Suprapubic skin (tissue), 4 donors: ENCODE data around the gene B3GALNT1.

ENCODE experiments used
- CTCF ChIP-seq, 2 donors: fragments of 200-600 bp in 1 of 2; fragments of 450-650 bp in 1 of 2; sonication (generic) in 1 of 2; IDR thresholded peaks; one replicate each; pipeline ENCODE4 v1.5.1; 2016 to 2019; ENCODE audit warnings: antibody characterized with exemption in 2 of 2, mild to moderate bottlenecking in 1 of 2, moderate library complexity in 1 of 2
- EP300 ChIP-seq: sonication (generic); formaldehyde crosslinking; IDR thresholded peaks from one replicate; pipeline ENCODE4 v1.6.1; 2017; ENCODE audit warnings: antibody characterized with exemption
- POLR2A ChIP-seq, 2 donors: fragments of 450-650 bp; IDR thresholded peaks; one replicate each; pipeline ENCODE4 v1.6.1; 2017; ENCODE audit warnings: antibody characterized with exemption in 2 of 2, mild to moderate bottlenecking in 2 of 2, moderate library complexity in 2 of 2
- POLR2AphosphoS5 ChIP-seq, 3 donors: sonication (generic); formaldehyde crosslinking; IDR thresholded peaks; one replicate each; pipeline ENCODE4 v1.6.1; 2017; ENCODE audit warnings: antibody characterized with exemption in 3 of 3

DNA sequence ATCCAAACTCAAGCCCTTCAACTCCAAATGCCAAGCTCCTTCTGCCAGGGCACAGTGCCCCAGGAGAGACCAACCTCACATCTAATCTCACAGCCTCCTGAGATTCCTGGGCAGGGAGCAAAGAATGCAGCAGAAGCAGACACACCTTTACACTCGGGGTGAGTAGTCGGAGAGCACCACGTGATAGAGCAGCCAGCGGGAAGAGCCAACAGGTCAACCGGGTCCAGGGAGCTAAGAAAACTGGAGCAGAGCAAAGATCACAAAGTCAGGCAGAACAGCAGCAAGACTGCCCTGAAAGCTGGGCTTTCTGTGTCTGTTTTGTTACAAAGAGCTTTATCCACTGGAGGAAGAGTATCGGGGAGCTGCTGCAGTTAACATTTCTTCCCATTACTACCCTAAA lies 4.2 kb downstream of the B3GALNT1 start:
- TF ChIP-seq CTCF (IDR thresholded peaks at IDR 0.05) (no peak), EP300 (no peak), POLR2AphosphoS5 (IDR thresholded peaks at IDR 0.05) (no peak), POLR2A (IDR thresholded peaks at IDR 0.05) (no peak)
